MCF 10A (cell line): ENCODE results near the gene CCDC60. TPM values are rescaled to one million over a fixed set of nuclear protein-coding genes. Genes with fewer than 3 reads are reported as not detected.

Experiments
- BruUV-seq: library from RNA; stranded (reverse); fragments of 400-500 nt; replicated peaks from 2 replicates; lab custom pipeline; 2021; lab: Mats Ljungman, UMichigan
- CTCF ChIA-PET: fragments of 300-600 bp; sonication (Branson Sonifier 250); formaldehyde crosslinking; extraction: SDS; loops from one replicate; lab custom pipeline; 2021; ENCODE audit warnings: antibody characterized with exemption, inconsistent platforms; lab: Yijun Ruan, JAX
- POLR2A ChIA-PET: fragments of 300-600, 350-650 bp; sonication (Branson Sonifier 250); formaldehyde crosslinking; extraction: SDS; loops from one replicate; lab custom pipeline; 2020; ENCODE audit warnings: antibody characterized with exemption, inconsistent platforms; lab: Yijun Ruan, JAX
- DNase-seq: peaks from one replicate; pipeline ENCODE4 v3.0.0-alpha.2; 2018; ENCODE audit not compliant: unreplicated experiment
- H3K27ac Mint-ChIP-seq: one replicate; pipeline ENCODE4 v1.8.0; 2022; ENCODE audit warnings: mild to moderate bottlenecking, low read depth, mixed read lengths; ENCODE audit not compliant: unreplicated experiment
- H3K27me3 Mint-ChIP-seq: one replicate; pipeline ENCODE4 v1.8.0; 2022; ENCODE audit warnings: mixed read lengths; ENCODE audit not compliant: insufficient read depth, unreplicated experiment
- H3K36me3 Mint-ChIP-seq: one replicate; pipeline ENCODE4 v1.8.0; 2022; ENCODE audit warnings: mild to moderate bottlenecking, moderate library complexity, mixed read lengths; ENCODE audit not compliant: insufficient read depth, unreplicated experiment
- H3K4me1 Mint-ChIP-seq: one replicate; pipeline ENCODE4 v1.8.0; 2022; ENCODE audit warnings: mixed read lengths; ENCODE audit not compliant: insufficient read depth, unreplicated experiment
- H3K4me3 Mint-ChIP-seq: one replicate; pipeline ENCODE4 v1.8.0; 2022; ENCODE audit warnings: mild to moderate bottlenecking, moderate library complexity, mixed read lengths; ENCODE audit not compliant: unreplicated experiment
- H3K9me3 Mint-ChIP-seq: one replicate; pipeline ENCODE4 v1.8.0; 2022; ENCODE audit warnings: mixed read lengths; ENCODE audit not compliant: unreplicated experiment
- intact Hi-C: fragments of 100-400 bp; cut with micrococcal nuclease; formaldehyde crosslinking; loops from 2 replicates; pipeline ENCODE4 v1.14.1; 2022
- total RNA-seq: library from RNA; stranded (reverse); gene quantifications from 2 replicates; pipeline ENCODE4 v1.2.3, GENCODE V29; 2022
- TF ChIP-seq, protein P1 (sequence below): fragments of 200-600 bp; IDR thresholded peaks from one replicate; pipeline ENCODE4 v1.8.0; 2022; ENCODE audit warnings: antibody characterized with exemption, mild to moderate bottlenecking; ENCODE audit not compliant: unreplicated experiment

Gene CCDC60
- total RNA-seq, 1 experiment from 2014 or later = not detected

DNA sequence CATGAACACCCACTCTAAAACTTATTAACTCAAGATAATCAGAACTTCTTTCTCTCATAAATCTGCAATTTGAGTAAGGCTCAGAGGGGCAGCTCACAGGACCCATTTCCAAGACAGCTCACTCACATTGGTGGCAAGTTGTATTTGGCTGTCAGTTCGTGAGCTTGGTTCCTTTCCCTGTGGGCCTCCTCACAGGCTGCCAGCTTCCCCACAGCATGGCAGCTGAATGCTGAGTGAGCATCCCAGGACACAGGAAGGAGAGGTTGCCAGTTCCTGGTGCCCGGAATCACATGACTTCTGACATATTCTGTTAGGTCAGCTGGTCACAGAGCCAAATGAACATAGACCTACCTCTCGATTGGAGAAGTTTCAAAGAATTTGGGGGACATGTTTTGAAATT, 142.4 kb downstream of the CCDC60 start:
- Mint-ChIP-seq H3K27ac (no peak overlapping the region), H3K36me3 (no peaks in the 10 kb centered on the region), H3K27me3 (no peaks in the 10 kb centered on the region), H3K4me3 (no peak overlapping the region), H3K4me1 (no peaks in the 10 kb centered on the region), H3K9me3 (peaks cover 13% of the 10 kb centered on the region)
- no TSS peak for BruUV-seq
- intact Hi-C loops = no loop called here
- POLR2A ChIA-PET = no interaction called here
- CTCF ChIA-PET = no interaction called here
- no peak for DNase-seq
- TF ChIP-seq, protein P1, sequence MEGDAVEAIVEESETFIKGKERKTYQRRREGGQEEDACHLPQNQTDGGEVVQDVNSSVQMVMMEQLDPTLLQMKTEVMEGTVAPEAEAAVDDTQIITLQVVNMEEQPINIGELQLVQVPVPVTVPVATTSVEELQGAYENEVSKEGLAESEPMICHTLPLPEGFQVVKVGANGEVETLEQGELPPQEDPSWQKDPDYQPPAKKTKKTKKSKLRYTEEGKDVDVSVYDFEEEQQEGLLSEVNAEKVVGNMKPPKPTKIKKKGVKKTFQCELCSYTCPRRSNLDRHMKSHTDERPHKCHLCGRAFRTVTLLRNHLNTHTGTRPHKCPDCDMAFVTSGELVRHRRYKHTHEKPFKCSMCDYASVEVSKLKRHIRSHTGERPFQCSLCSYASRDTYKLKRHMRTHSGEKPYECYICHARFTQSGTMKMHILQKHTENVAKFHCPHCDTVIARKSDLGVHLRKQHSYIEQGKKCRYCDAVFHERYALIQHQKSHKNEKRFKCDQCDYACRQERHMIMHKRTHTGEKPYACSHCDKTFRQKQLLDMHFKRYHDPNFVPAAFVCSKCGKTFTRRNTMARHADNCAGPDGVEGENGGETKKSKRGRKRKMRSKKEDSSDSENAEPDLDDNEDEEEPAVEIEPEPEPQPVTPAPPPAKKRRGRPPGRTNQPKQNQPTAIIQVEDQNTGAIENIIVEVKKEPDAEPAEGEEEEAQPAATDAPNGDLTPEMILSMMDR = no peak

DNA sequence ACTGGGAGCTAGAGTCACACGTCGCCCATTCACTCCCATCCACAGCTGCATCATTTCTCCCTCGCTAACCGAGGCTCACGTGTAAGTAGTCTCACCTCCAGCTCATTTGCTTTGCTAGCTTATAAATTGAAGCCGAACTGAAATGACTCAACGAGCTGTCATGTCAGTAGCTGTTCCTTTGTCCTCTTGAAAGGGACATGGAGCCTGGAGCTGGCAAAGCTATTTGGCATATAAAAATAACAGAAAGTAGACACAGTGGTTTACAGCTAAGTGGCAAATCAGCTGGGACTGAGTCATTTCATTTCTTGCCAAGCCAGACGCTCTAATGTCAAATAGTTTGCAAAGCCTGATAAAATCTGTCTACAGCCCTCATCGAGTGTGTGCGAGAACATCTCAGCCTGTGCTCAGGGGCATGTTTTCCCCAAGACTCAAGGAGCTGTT, 144.6 kb downstream of the CCDC60 start:
- H3K4me3 Mint-ChIP-seq = no peak overlapping the region
- peaks cover 8% of the 10 kb centered on the region for H3K9me3 Mint-ChIP-seq
- intact Hi-C loops = no loop called here
- ChIA-PET POLR2A (no interaction called here), CTCF (interaction anchor here (0.7 to 1.7 kb wide), 2 partner anchors 66 to 67 kb away, joined by 3 read pairs; no protein-coding TSS in a partner anchor)
- no peaks in the 10 kb centered on the region for H3K36me3 Mint-ChIP-seq
- BruUV-seq = no TSS peak
- DNase-seq = no peak
- TF ChIP-seq, protein P1 = no peak
- H3K4me1 Mint-ChIP-seq = no peaks in the 10 kb centered on the region
- H3K27me3 Mint-ChIP-seq = no peaks in the 10 kb centered on the region
- no peak overlapping the region for H3K27ac Mint-ChIP-seq

- TF ChIP-seq, protein P1 = no peak
- Mint-ChIP-seq H3K36me3 (no peaks in the 10 kb centered on the region), H3K4me1 (no peaks in the 10 kb centered on the region), H3K27ac (no peak overlapping the region), H3K9me3 (peaks cover 18% of the 10 kb centered on the region), H3K4me3 (no peak overlapping the region), H3K27me3 (no peaks in the 10 kb centered on the region)
- intact Hi-C loops = no loop called here
- POLR2A ChIA-PET = no interaction called here
- BruUV-seq = no TSS peak
- no peak for DNase-seq
- CTCF ChIA-PET = interaction anchor here (1.7 kb wide), 1 partner anchor 65 kb away, joined by 3 read pairs; no protein-coding TSS in a partner anchor
Observed at GRCh38 chr12:119480551-119480950, 146.0 kb downstream of the CCDC60 start.

GRCh38 chr12:119486599-119487154, 152.1 kb downstream of the CCDC60 start:
- CTCF ChIA-PET = no interaction called here
- no TSS peak for BruUV-seq
- Mint-ChIP-seq H3K27me3 (no peaks in the 10 kb centered on the region), H3K4me1 (no peaks in the 10 kb centered on the region), H3K27ac (no peak overlapping the region), H3K4me3 (no peak overlapping the region), H3K9me3 (peaks cover 18% of the 10 kb centered on the region), H3K36me3 (no peaks in the 10 kb centered on the region)
- intact Hi-C loops = no loop called here
- DNase-seq = no peak
- POLR2A ChIA-PET = no interaction called here
- TF ChIP-seq, protein P1 = no peak
